Measurements from ENCODE around the gene ELANE. TPM values are rescaled to one million over a fixed set of nuclear protein-coding genes. Genes with fewer than 3 reads are reported as not detected.

ELANE gene
- total and polyA plus RNA-seq, 9 of the 15 experiments (the other 6 are each of a cell fraction or from before 2014, with no cell fraction given) = not detected

- WGBS (ENCODE audit: insufficient coverage, low coverage, missing lambda C conversion rate) = 90% methylated on average over 10 of the region's 11 CpGs
- no peaks in the 10 kb centered on the region for H3K27me3 ChIP-seq (ENCODE audit: control insufficient read depth in 2 of 2, insufficient read depth in 2 of 2, low read length in 2 of 2)
- BruUV-seq (replicated peaks) = no TSS peak
- H3K4me2 ChIP-seq (ENCODE audit: insufficient read depth, low read length) = no peak overlapping the region
- in situ Hi-C loops (cut with MboI) = no loop called here
- no peaks in the 10 kb centered on the region for H4K20me1 ChIP-seq (replicated peaks; ENCODE audit: control insufficient read depth, insufficient read depth, low read length)
- ATAC-seq (no peak), DNase-seq (ENCODE audit: extremely low read depth in 1 of 4, low spot score in 3 of 4) (no peak), FAIRE-seq (no peak)
- H3K9me3 ChIP-seq (replicated peaks; ENCODE audit: control insufficient read depth, insufficient read depth, low read depth, low read length) = no peaks in the 10 kb centered on the region
- H3K9ac ChIP-seq (ENCODE audit: insufficient read depth in 1 of 2, low read depth in 2 of 2, low read length in 2 of 2) = peak overlapping the region in 1 of 2 experiments; percentile 28; a peak in 1 of 4 replicates
- intact Hi-C loops (cut with micrococcal nuclease) = no loop called here
- peaks cover 15 to 72% of the 10 kb centered on the region in 2 experiments for H3K4me1 ChIP-seq (replicated peaks in 1 of 2; ENCODE audit: control insufficient read depth in 2 of 2, insufficient read depth in 2 of 2, low read length in 2 of 2)
- ChIA-PET CTCF (ENCODE audit: low intra/inter-chr PET ratio) (no interaction called here), POLR2A (interaction anchor here (0.7 to 1.0 kb wide), 2 partner anchors 18 to 27 kb away, joined by 3 to 4 read pairs; no protein-coding TSS in a partner anchor)
- no peak overlapping the region for H3K4me3 ChIP-seq
- peaks cover 9% of the 10 kb centered on the region; the same call in 2 of the 3 replicates for H3K79me2 ChIP-seq (ENCODE audit: control insufficient read depth, insufficient read depth, low read length)
- no peak for TF ChIP-seq ETS2 (tag; IDR thresholded peaks at IDR 0.05; ENCODE audit: borderline replicate concordance, poor library complexity, severe bottlenecking)
- H3K27ac ChIP-seq (ENCODE audit: extremely low read depth, low read depth, low read length) = no peak overlapping the region
- H2AFZ ChIP-seq (ENCODE audit: low read depth, low read length) = no peak overlapping the region
- H3K9me1 ChIP-seq (ENCODE audit: control insufficient read depth, insufficient read depth, low read length) = no peaks in the 10 kb centered on the region
- no peaks in the 10 kb centered on the region for H3K36me3 ChIP-seq (ENCODE audit: control insufficient read depth, insufficient read depth, low read length)
Measured at GRCh38 chr19:827314-827709, 24.8 kb upstream of the ELANE start.

GRCh38 chr19:827710-828321 is 24.3 kb upstream of the ELANE start, which contains the start of gene AZU1:
Gene AZU1, plus strand, starts transcription at chr19:827837. Its CDS starts 10 bp downstream, at chr19:827847.
- Histone ChIP-seq H3K36me3 (ENCODE audit: control insufficient read depth, insufficient read depth, low read length) (no peaks in the 10 kb centered on the region), H3K4me2 (ENCODE audit: insufficient read depth, low read length) (no peak within 1 kb of the TSS), H3K9me1 (ENCODE audit: control insufficient read depth, insufficient read depth, low read length) (no peaks in the 10 kb centered on the region), H2AFZ (ENCODE audit: low read depth, low read length) (no peak within 1 kb of the TSS), H3K4me3 (no peak within 1 kb of the TSS), H3K9ac (ENCODE audit: insufficient read depth in 1 of 2, low read depth in 2 of 2, low read length in 2 of 2) (peak within 1 kb of the TSS in 1 of 2 experiments; percentile 28; a peak in 1 of 4 replicates), H3K27me3 (ENCODE audit: control insufficient read depth in 2 of 2, insufficient read depth in 2 of 2, low read length in 2 of 2) (no peaks in the 10 kb centered on the region), H4K20me1 (replicated peaks; ENCODE audit: control insufficient read depth, insufficient read depth, low read length) (no peaks in the 10 kb centered on the region), H3K27ac (ENCODE audit: extremely low read depth, low read depth, low read length) (no peak within 1 kb of the TSS), H3K9me3 (replicated peaks; ENCODE audit: control insufficient read depth, insufficient read depth, low read depth, low read length) (no peaks in the 10 kb centered on the region), H3K4me1 (replicated peaks in 1 of 2; ENCODE audit: control insufficient read depth in 2 of 2, insufficient read depth in 2 of 2, low read length in 2 of 2) (peaks cover 15 to 68% of the 10 kb centered on the region in 2 experiments), H3K79me2 (ENCODE audit: control insufficient read depth, insufficient read depth, low read length) (peaks cover 6% of the 10 kb centered on the region; the same call in 2 of the 3 replicates)
- TF ChIP-seq MYBL2 (IDR thresholded peaks at IDR 0.05; ENCODE audit: low read depth) (no peak), MYBL2 (CRISPR knock-in tag; IDR thresholded peaks at IDR 0.05; ENCODE audit: borderline replicate concordance) (no peak), BCOR (IDR thresholded peaks at IDR 0.05) (peak; percentile 69; the same call in 1 of the 2 replicates), ZBTB5 (IDR thresholded peaks at IDR 0.05) (no peak), U2AF2 (optimal IDR thresholded peaks at IDR 0.05; ENCODE audit: low read depth, low read length) (no peak), RBM25 (IDR thresholded peaks at IDR 0.05; ENCODE audit: low read depth, low read length, severe bottlenecking) (peak; percentile 67), ZFP36 (IDR thresholded peaks at IDR 0.05; ENCODE audit: low read depth, low read length, partially characterized antibody) (peak; percentile 68), POLR2G (IDR thresholded peaks at IDR 0.05; ENCODE audit: low read depth, low read length) (peak; percentile 58; the same call in 1 of the 2 replicates), KDM1A (IDR thresholded peaks at IDR 0.05) (peak in 1 of 2 experiments; percentile 65; a peak in 1 of 4 replicates), ZBTB33 (CRISPR knock-in tag; IDR thresholded peaks at IDR 0.05) (peak; percentile 97)
- ChIA-PET POLR2A (interaction anchor here (0.7 kb wide), 1 partner anchor 27 kb away, joined by 3 read pairs; no protein-coding TSS in a partner anchor), CTCF (ENCODE audit: low intra/inter-chr PET ratio) (no interaction called here)
- in situ Hi-C loops (cut with MboI) = no loop called here
- DNase-seq (ENCODE audit: extremely low read depth in 1 of 4, low spot score in 3 of 4) = no peak
- 70% methylated on average over 20 of the region's 33 CpGs for WGBS (ENCODE audit: insufficient coverage, low coverage, missing lambda C conversion rate)
- no peak for FAIRE-seq
- intact Hi-C loops (cut with micrococcal nuclease) = no loop called here
- no TSS peak for BruUV-seq (replicated peaks)
- no peak for ATAC-seq
